H7 (cell line): ENCODE data around the gene CCND2. TPM values are rescaled to one million over a fixed set of nuclear protein-coding genes. Genes with fewer than 3 reads are reported as not detected.
"Not testable (repeated sequence)": the region's sequence is repeated elsewhere in the genome, so short reads cannot be mapped to it uniquely, and the experiment has no call there.

Experiments used
- DNase-seq: peaks from one replicate; pipeline ENCODE4 v3.0.0; 2012
- H3K27me3 ChIP-seq: 2 replicates; pipeline ENCODE4 v1.6.0; 2011; ENCODE audit warnings: mild to moderate bottlenecking, low read length; ENCODE audit not compliant: control insufficient read depth, insufficient read depth
- H3K36me3 ChIP-seq: replicated peaks from 2 replicates; pipeline ENCODE4 v1.5.1; 2011; ENCODE audit warnings: low read length; ENCODE audit not compliant: control insufficient read depth, insufficient read depth
- H3K4me3 ChIP-seq: 2 replicates; pipeline ENCODE4 v1.5.1; 2011; ENCODE audit warnings: low read depth, mild to moderate bottlenecking, control low read depth, low read length, moderate library complexity; ENCODE audit not compliant: insufficient read depth
- total RNA-seq: library from RNA; depleted of rRNA; stranded (reverse); fragments of >200 nt; shearing (Covaris generic); gene quantifications from 2 replicates; pipeline ENCODE4 v1.2.3, GENCODE V29; 2014; rRNA removed

The CCND2 gene
- 136 and 201 TPM in 2 replicates for total RNA-seq

GRCh38 chr12:4273652-4274395 is at the start of gene CCND2:
TSS of gene CCND2 (plus strand) at chr12:4273762. CDS start at chr12:4274041, 279 bp downstream.
- H3K36me3 ChIP-seq: peaks cover 23% of the 10 kb centered on the region
- peak within 1 kb of the TSS; percentile 99 for H3K4me3 ChIP-seq
- DNase-seq: peak; percentile 97
- peaks cover 17% of the 10 kb centered on the region for H3K27me3 ChIP-seq

- no peak for DNase-seq
- Histone ChIP-seq H3K4me3 (no peak overlapping the region), H3K27me3 (no peaks in the 10 kb centered on the region; the same call in 1 of the 2 replicates), H3K36me3 (no peaks in the 10 kb centered on the region)
Measured at GRCh38 chr12:4224206-4224889, 49.2 kb upstream of the CCND2 start.

- DNase-seq: no peak
- Histone ChIP-seq H3K27me3 (no peaks in the 10 kb centered on the region), H3K4me3 (no peak overlapping the region), H3K36me3 (peaks cover 2% of the 10 kb centered on the region)
Measured at GRCh38 chr12:4225571-4225970, 48.0 kb upstream of the CCND2 start.

GRCh38 chr12:4227046-4227445 is 46.5 kb upstream of the CCND2 start:
- H3K4me3 ChIP-seq: no peak overlapping the region
- peaks cover 2% of the 10 kb centered on the region for H3K36me3 ChIP-seq
- no peak for DNase-seq
- H3K27me3 ChIP-seq: no peaks in the 10 kb centered on the region

- Histone ChIP-seq H3K27me3 (no peaks in the 10 kb centered on the region), H3K4me3 (peak overlapping the region; percentile 30; the same call in 1 of the 2 replicates), H3K36me3 (peaks cover 2% of the 10 kb centered on the region)
- peak; percentile 67 for DNase-seq
Measured at GRCh38 chr12:4228122-4228580, 45.4 kb upstream of the CCND2 start.

- H3K27me3 ChIP-seq: no peaks in the 10 kb centered on the region; the same call in 1 of the 2 replicates
- no peak for DNase-seq
- peaks cover 2% of the 10 kb centered on the region for H3K36me3 ChIP-seq
- H3K4me3 ChIP-seq: no peak overlapping the region
Measured at GRCh38 chr12:4230526-4230925, 43.0 kb upstream of the CCND2 start.

- Histone ChIP-seq H3K4me3 (no peak overlapping the region), H3K36me3 (no peaks in the 10 kb centered on the region; the same call in none of the 2 replicates), H3K27me3 (no peaks in the 10 kb centered on the region; the same call in 1 of the 2 replicates)
- DNase-seq: no peak
Measured at GRCh38 chr12:4238577-4238976, 35.0 kb upstream of the CCND2 start.

GRCh38 chr12:4239746-4240145 is 33.8 kb upstream of the CCND2 start:
- H3K27me3 ChIP-seq: no peaks in the 10 kb centered on the region
- DNase-seq: no peak

GRCh38 chr12:4240161-4240783 is 33.3 kb upstream of the CCND2 start:
- no peak for DNase-seq
- Histone ChIP-seq H3K27me3 (no peaks in the 10 kb centered on the region), H3K4me3 (no peak overlapping the region), H3K36me3 (peaks cover 2% of the 10 kb centered on the region)

More at GRCh38 chr12:4239746-4240145, 33.8 kb upstream of the CCND2 start:
- peaks cover 2% of the 10 kb centered on the region for H3K36me3 ChIP-seq
- H3K4me3 ChIP-seq: no peak overlapping the region

GRCh38 chr12:4240981-4241380 is 32.6 kb upstream of the CCND2 start:
- no peak for DNase-seq
- H3K27me3 ChIP-seq: no peaks in the 10 kb centered on the region
- H3K4me3 ChIP-seq: no peak overlapping the region
- H3K36me3 ChIP-seq: peaks cover 2% of the 10 kb centered on the region

- Histone ChIP-seq H3K36me3 (peaks cover 2% of the 10 kb centered on the region), H3K4me3 (no peak overlapping the region), H3K27me3 (no peaks in the 10 kb centered on the region)
- no peak for DNase-seq
Measured at GRCh38 chr12:4241592-4241991, 32.0 kb upstream of the CCND2 start.

GRCh38 chr12:4242595-4242994 is 31.0 kb upstream of the CCND2 start:
- H3K36me3 ChIP-seq: peaks cover 2% of the 10 kb centered on the region
- no peaks in the 10 kb centered on the region for H3K27me3 ChIP-seq
- H3K4me3 ChIP-seq: no peak overlapping the region
- peak; percentile 43 for DNase-seq

GRCh38 chr12:4243091-4243490 is 30.5 kb upstream of the CCND2 start:
- H3K36me3 ChIP-seq: peaks cover 2% of the 10 kb centered on the region
- no peak for DNase-seq
- H3K4me3 ChIP-seq: no peak overlapping the region
- H3K27me3 ChIP-seq: no peaks in the 10 kb centered on the region

- not testable (repeated sequence) for DNase-seq, H3K36me3 ChIP-seq, H3K4me3 ChIP-seq, H3K27me3 ChIP-seq
Measured at GRCh38 chr12:4243491-4244100, 30.0 kb upstream of the CCND2 start.
